Panc1 (cell line): Measurements from ENCODE around the gene OPN1MW3. TPM values are rescaled to one million over a fixed set of nuclear protein-coding genes. Genes with fewer than 3 reads are reported as not detected.

Experiments
- ATAC-seq: fragments of 200-7000 bp; cut with Tn5 transposase; 2 replicates; pipeline ENCODE4 v1.9.1; 2020; ENCODE audit warnings: mild to moderate bottlenecking, moderate library complexity
- BruUV-seq: library from RNA; stranded (reverse); fragments of 400-500 nt; replicated peaks from 2 replicates; lab custom pipeline; 2021; lab: Mats Ljungman, UMichigan
- CTCF ChIA-PET: fragments of 300-600 bp; sonication (Branson Sonifier 250); formaldehyde crosslinking; loops from one replicate; lab custom pipeline; 2022; ENCODE audit warnings: antibody characterized with exemption; lab: Charles Lee
- POLR2A ChIA-PET: fragments of 300-600 bp; sonication (Branson Sonifier 250); formaldehyde crosslinking; loops from one replicate; lab custom pipeline; 2022; ENCODE audit warnings: antibody characterized with exemption; lab: Charles Lee
- DNase-seq: peaks from one replicate; pipeline ENCODE4 v3.0.0-alpha.2; 2010; ENCODE audit warnings: low read depth, low spot score
- H3K27ac ChIP-seq: 2 replicates; pipeline ENCODE4 v1.5.1; 2011; ENCODE audit warnings: mild to moderate bottlenecking, low read length, inconsistent platforms
- H3K27me3 ChIP-seq: fragments of 200-500 bp; sonication (Bioruptor generic); 2 replicates; pipeline ENCODE4 v1.6.0; 2014; ENCODE audit warnings: low read length, inconsistent platforms; ENCODE audit not compliant: control insufficient read depth, insufficient read depth
- H3K36me3 ChIP-seq: fragments of 200-500 bp; sonication (Bioruptor generic); 2 replicates; pipeline ENCODE4 v1.5.1; 2014; ENCODE audit warnings: inconsistent platforms, mild to moderate bottlenecking, low read length, moderate library complexity; ENCODE audit not compliant: control insufficient read depth, insufficient read depth
- H3K4me1 ChIP-seq: 2 replicates; pipeline ENCODE4 v1.5.1; 2011; ENCODE audit warnings: inconsistent platforms, mild to moderate bottlenecking, low read length, moderate library complexity; ENCODE audit not compliant: control insufficient read depth, insufficient read depth
- H3K4me3 ChIP-seq, 2 experiments: 2 replicates each; pipeline ENCODE4 v1.5.1; 2011 to 2012; ENCODE audit warnings: low read depth in 2 of 2, low read length in 2 of 2, mild to moderate bottlenecking in 2 of 2, inconsistent platforms in 1 of 2, moderate library complexity in 1 of 2
- H3K9me3 ChIP-seq: fragments of 200-500 bp; sonication (Bioruptor generic); 2 replicates; pipeline ENCODE4 v1.5.1; 2014; ENCODE audit warnings: low read depth, mild to moderate bottlenecking, inconsistent platforms, low read length, moderate library complexity; ENCODE audit not compliant: control insufficient read depth, insufficient read depth
- CTCF ChIP-seq: fragments of 450-650 bp; IDR thresholded peaks from 2 replicates; pipeline ENCODE4 v1.5.1; 2017; ENCODE audit warnings: mild to moderate bottlenecking
- POLR2AphosphoS5 ChIP-seq: IDR thresholded peaks from 2 replicates; pipeline ENCODE4 v1.6.1; 2012; ENCODE audit warnings: mild to moderate bottlenecking, low read depth, low read length, moderate library complexity
- SIN3A ChIP-seq: IDR thresholded peaks from 2 replicates; pipeline ENCODE4 v1.6.1; 2012; ENCODE audit warnings: low read depth, mild to moderate bottlenecking, low read length, moderate library complexity, borderline replicate concordance; ENCODE audit not compliant: insufficient read depth
- TCF7L2 ChIP-seq: IDR thresholded peaks from 2 replicates; pipeline ENCODE4 v1.6.1; 2011; ENCODE audit warnings: mild to moderate bottlenecking, low read depth, low read length, inconsistent platforms
- in situ Hi-C: cut with HindIII; loops from 2 replicates; pipeline ENCODE4 v1.10.0; 2016; ENCODE audit warnings: low sequenced_read_pairs, low pct_unique_long_range_greater_than_20kb
- intact Hi-C: fragments of 100-400 bp; cut with micrococcal nuclease; formaldehyde crosslinking; loops from one replicate; pipeline ENCODE4 v1.10.0; 2022; ENCODE audit not compliant: unreplicated experiment
- total RNA-seq: library from RNA; stranded (reverse); gene quantifications from one replicate; pipeline ENCODE4 v1.2.1, GENCODE V29; 2021; ENCODE audit not compliant: unreplicated experiment
- TF ChIP-seq, protein P1 (sequence below), 2 experiments: IDR thresholded peaks; 2 replicates each; pipeline ENCODE4 v1.6.1; 2011 to 2012; ENCODE audit warnings: low read depth in 2 of 2, control low read depth in 1 of 2, low read length in 1 of 2, mild to moderate bottlenecking in 1 of 2, moderate library complexity in 1 of 2; ENCODE audit not compliant: insufficient read depth in 1 of 2

OPN1MW3 gene
- total RNA-seq, 1 experiment from 2014 or later = not detected

DNA sequence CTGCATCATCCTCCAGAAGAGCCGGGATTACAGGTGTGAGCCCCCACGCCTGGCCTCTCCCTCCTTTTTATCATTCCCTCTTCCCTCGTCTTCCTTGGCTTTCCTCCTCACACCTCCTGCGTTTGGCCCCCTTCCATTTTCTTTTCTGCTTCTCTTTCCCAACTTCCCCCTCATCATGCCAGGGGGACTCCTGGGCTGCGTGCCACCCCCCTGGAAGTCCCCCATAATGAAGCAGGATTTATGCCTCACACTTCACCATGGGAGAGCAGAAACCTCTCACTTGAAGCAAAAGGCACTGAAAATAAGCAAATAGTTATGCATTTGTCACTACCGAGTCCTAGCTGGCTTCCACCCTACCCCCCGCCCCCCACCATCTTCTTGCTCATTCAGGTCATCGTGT is 46.1 kb downstream of the OPN1MW3 start:
- CTCF ChIA-PET = no interaction called here

DNA sequence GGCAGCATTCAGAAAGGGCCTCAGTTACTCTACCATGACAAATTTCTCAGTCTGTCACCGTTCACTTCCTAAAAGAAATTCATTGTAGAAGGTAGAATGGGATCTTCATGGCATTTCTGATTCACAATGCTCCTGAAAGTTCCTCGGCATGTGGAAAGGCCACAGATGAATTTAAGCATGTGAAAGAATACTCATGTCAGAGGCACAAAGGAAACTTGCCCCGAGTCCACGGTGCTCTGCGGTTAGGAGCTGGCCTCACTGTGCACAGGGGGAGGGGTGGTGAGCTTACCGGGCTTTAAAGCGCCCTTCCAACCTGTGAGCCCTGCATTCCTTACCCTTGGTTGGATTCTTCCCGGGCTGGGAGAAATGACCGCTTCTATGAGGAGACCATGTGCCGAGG is 47.5 kb downstream of the OPN1MW3 start:
- Histone ChIP-seq H3K4me1 (no peaks in the 10 kb centered on the region), H3K36me3 (no peaks in the 10 kb centered on the region), H3K4me3 (no peak overlapping the region), H3K27ac (no peak overlapping the region), H3K27me3 (no peaks in the 10 kb centered on the region), H3K9me3 (no peaks in the 10 kb centered on the region)
- intact Hi-C loops = no loop called here
- ChIA-PET CTCF (interaction anchor here (0.6 kb wide), 1 partner anchor 335 kb away, joined by 3 read pairs; no protein-coding TSS in a partner anchor), POLR2A (no interaction called here)
- in situ Hi-C loops = no loop called here
- no peak for TF ChIP-seq SIN3A
- TF ChIP-seq POLR2AphosphoS5 = no peak
- no peak for TF ChIP-seq CTCF
- no peak for TF ChIP-seq TCF7L2
- TF ChIP-seq, protein P1, sequence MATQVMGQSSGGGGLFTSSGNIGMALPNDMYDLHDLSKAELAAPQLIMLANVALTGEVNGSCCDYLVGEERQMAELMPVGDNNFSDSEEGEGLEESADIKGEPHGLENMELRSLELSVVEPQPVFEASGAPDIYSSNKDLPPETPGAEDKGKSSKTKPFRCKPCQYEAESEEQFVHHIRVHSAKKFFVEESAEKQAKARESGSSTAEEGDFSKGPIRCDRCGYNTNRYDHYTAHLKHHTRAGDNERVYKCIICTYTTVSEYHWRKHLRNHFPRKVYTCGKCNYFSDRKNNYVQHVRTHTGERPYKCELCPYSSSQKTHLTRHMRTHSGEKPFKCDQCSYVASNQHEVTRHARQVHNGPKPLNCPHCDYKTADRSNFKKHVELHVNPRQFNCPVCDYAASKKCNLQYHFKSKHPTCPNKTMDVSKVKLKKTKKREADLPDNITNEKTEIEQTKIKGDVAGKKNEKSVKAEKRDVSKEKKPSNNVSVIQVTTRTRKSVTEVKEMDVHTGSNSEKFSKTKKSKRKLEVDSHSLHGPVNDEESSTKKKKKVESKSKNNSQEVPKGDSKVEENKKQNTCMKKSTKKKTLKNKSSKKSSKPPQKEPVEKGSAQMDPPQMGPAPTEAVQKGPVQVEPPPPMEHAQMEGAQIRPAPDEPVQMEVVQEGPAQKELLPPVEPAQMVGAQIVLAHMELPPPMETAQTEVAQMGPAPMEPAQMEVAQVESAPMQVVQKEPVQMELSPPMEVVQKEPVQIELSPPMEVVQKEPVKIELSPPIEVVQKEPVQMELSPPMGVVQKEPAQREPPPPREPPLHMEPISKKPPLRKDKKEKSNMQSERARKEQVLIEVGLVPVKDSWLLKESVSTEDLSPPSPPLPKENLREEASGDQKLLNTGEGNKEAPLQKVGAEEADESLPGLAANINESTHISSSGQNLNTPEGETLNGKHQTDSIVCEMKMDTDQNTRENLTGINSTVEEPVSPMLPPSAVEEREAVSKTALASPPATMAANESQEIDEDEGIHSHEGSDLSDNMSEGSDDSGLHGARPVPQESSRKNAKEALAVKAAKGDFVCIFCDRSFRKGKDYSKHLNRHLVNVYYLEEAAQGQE (IDR thresholded peaks at IDR 0.05; ENCODE audit: insufficient read depth in 1 of 2, low read depth in 2 of 2, low read length in 1 of 2) = no peak
- BruUV-seq = no TSS peak
- DNase-seq = no peak
- ATAC-seq = no peak

More for the DNA sequence above, 46.1 kb downstream of the OPN1MW3 start:
- Histone ChIP-seq H3K9me3 (no peaks in the 10 kb centered on the region), H3K36me3 (no peaks in the 10 kb centered on the region), H3K4me1 (no peaks in the 10 kb centered on the region), H3K27me3 (no peaks in the 10 kb centered on the region), H3K27ac (no peak overlapping the region), H3K4me3 (no peak overlapping the region)
- DNase-seq (no peak), ATAC-seq (no peak)
- TF ChIP-seq POLR2AphosphoS5 (no peak), SIN3A (no peak), CTCF (no peak), TCF7L2 (no peak)
- TF ChIP-seq, protein P1 (IDR thresholded peaks at IDR 0.05; ENCODE audit: insufficient read depth in 1 of 2, low read depth in 2 of 2, low read length in 1 of 2) = no peak
- no TSS peak for BruUV-seq
- intact Hi-C loops (no loop called here), in situ Hi-C loops (no loop called here)
- POLR2A ChIA-PET = no interaction called here
